ENCODE measurements around the gene RIPK4.

Gene RIPK4

GRCh38 chr21:41692185-41692565, 74.7 kb downstream of the RIPK4 start:
- TF ChIP-seq FOXA1 (IDR thresholded peaks at IDR 0.05) (no peak), ELF4 (IDR thresholded peaks at IDR 0.05) (no peak), NFRKB (IDR thresholded peaks at IDR 0.05) (no peak), ARNT (IDR thresholded peaks at IDR 0.05) (no peak), SP1 (IDR thresholded peaks at IDR 0.05) (no peak)
- CTCF ChIA-PET, result no interaction called here
- no peak for DNase-seq (ENCODE audit: extremely low spot score)
- POLR2A ChIA-PET, result no interaction called here

DNA sequence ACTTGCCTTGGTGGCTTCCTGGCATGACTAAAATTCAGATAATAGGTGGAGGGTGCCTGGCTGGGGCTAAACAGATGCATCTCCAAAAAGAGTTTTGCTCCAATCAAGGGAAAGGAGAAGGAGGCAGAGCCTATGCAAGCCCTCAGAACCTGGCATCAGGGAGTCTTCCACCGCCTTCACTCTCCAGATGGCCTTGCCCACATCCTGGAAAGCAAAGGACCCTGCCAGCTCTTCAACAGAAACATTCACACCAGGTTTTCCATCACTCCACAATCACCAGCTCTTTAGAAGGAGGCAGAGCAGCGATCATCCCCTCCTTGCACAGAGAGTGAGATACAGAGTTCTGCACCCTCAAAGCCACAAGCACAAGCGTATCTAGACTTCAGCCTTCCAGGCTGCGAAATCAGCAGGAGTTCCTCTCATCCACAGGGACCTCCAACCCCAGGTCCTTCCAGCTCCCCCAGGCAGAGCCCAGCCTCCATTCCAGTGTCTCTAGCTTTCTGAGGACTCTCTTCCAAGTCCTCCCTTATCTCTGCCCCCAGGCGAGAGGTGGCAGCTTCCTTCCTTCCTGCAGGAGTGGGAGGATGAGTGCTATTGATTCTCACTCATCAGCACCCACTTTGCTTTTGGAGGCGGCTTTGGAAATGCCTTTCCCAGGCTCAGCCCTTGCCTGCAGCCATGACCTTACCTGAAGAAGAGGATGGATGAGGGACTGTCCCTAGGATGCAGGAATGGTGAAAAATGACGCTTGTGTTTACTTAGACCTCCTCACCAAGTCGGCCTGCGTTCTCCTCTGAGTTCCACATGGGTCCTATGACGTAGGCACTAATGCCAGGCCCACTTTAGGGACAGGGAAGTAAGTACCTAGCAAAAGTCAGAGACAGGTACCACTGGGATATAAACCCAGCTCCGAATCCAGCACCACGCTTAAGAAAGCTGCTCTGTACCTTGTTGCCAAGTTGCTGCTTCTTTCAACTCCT, 75.4 kb downstream of the RIPK4 start:
- ChIA-PET CTCF (no interaction called here), POLR2A (no interaction called here)
- DNase-seq (ENCODE audit: extremely low spot score), result no peak
- TF ChIP-seq FOXM1 (IDR thresholded peaks at IDR 0.05; ENCODE audit: borderline replicate concordance), result no peak
- TF ChIP-seq ZNF384 (IDR thresholded peaks at IDR 0.05), result no peak
- no peak for TF ChIP-seq ARNT (IDR thresholded peaks at IDR 0.05)
- TF ChIP-seq FOXK2 (IDR thresholded peaks at IDR 0.05), result no peak
- no peak for TF ChIP-seq PKNOX1 (IDR thresholded peaks at IDR 0.05)
- no peak for TF ChIP-seq L3MBTL2 (conservative IDR thresholded peaks at IDR 0.05)
- TF ChIP-seq NFRKB (IDR thresholded peaks at IDR 0.05), result no peak
- no peak for TF ChIP-seq SP1 (IDR thresholded peaks at IDR 0.05)
- no peak for TF ChIP-seq BHLHE40 (IDR thresholded peaks at IDR 0.05; ENCODE audit: borderline replicate concordance)

Measured in HEK293T (cell line).